K562 (cell line): ENCODE results near the gene PCID2. TPM values are rescaled to one million over a fixed set of nuclear protein-coding genes. Genes with fewer than 3 reads are reported as not detected.
A peak's percentile ranks its signal among the peaks of the same experiment; 100 is the strongest.

Experiments
- ATAC-seq: fragments of 200-7000 bp; cut with Tn5 transposase; 3 replicates; pipeline ENCODE4 v1.9.1; 2020; ENCODE audit warnings: moderate library complexity
- Bru-seq: library from RNA; stranded (reverse); fragments of 400-500 nt; gene quantifications from one replicate; lab custom pipeline; 2021; lab: Mats Ljungman, UMichigan
- BruChase-seq, 2 experiments: library from RNA; stranded (reverse); fragments of 400-500 nt; gene quantifications; one replicate each; lab custom pipeline; 2021; lab: Mats Ljungman, UMichigan
- BruUV-seq: library from RNA; stranded (reverse); fragments of 400-500 nt; replicated peaks from 2 replicates; lab custom pipeline; 2021; lab: Mats Ljungman, UMichigan
- CTCF ChIA-PET: fragments of 300-600 bp; formaldehyde crosslinking; extraction: SDS; loops from one replicate; lab custom pipeline; 2021; ENCODE audit warnings: low intra/inter-chr PET ratio; lab: Yijun Ruan, JAX
- POLR2A ChIA-PET: fragments of 300-600, 350-650 bp; sonication (Branson Sonifier 250); formaldehyde crosslinking; extraction: SDS; loops from one replicate; lab custom pipeline; 2021; ENCODE audit warnings: antibody characterized with exemption, inconsistent platforms; lab: Yijun Ruan, JAX
- DNase-seq, 4 experiments: peaks; one replicate each; pipeline versions ENCODE4 v3.0.0 to v3.0.0-alpha.2; 2011 to 2018; ENCODE audit warnings: low spot score in 3 of 4, mixed read lengths in 3 of 4; ENCODE audit errors: extremely low read depth in 1 of 4
- FAIRE-seq: peaks from 2 replicates; lab custom pipeline; 2011; peaks lifted over from hg19 to GRCh38; lab: Jason Lieb, UNC
- H2AFZ ChIP-seq: 2 replicates; pipeline ENCODE4 v1.6.0; 2011; ENCODE audit warnings: low read depth, low read length, control low read depth, inconsistent platforms
- H3K27ac ChIP-seq: fragments of 200-600 bp; 3 replicates; pipeline ENCODE4 v1.8.0; 2011; ENCODE audit warnings: low read depth, mild to moderate bottlenecking, control low read depth, inconsistent platforms, low read length, moderate library complexity, mixed read lengths; ENCODE audit errors: extremely low read depth
- H3K27me3 ChIP-seq, 2 experiments: fragments of 300-600 bp in 1 of 2; 2 replicates in 1 of 2; 3 replicates in 1 of 2; pipeline versions ENCODE4 v1.6.0 to v1.8.0; 2011; ENCODE audit warnings: inconsistent platforms in 2 of 2, low read length in 2 of 2, mild to moderate bottlenecking in 1 of 2, mixed read lengths in 1 of 2, moderate library complexity in 1 of 2; ENCODE audit not compliant: control insufficient read depth in 2 of 2, insufficient read depth in 2 of 2
- H3K36me3 ChIP-seq: fragments of 300-600 bp; 3 replicates; pipeline ENCODE4 v1.8.0; 2011; ENCODE audit warnings: mild to moderate bottlenecking, low read length, inconsistent platforms; ENCODE audit not compliant: control insufficient read depth, insufficient read depth
- H3K4me1 ChIP-seq, 2 experiments: fragments of 200-600 bp in 1 of 2; replicated peaks in 1 of 2; 2 replicates in 1 of 2; 3 replicates in 1 of 2; pipeline versions ENCODE4 v1.5.1 to v1.8.0; 2011; ENCODE audit warnings: inconsistent platforms in 2 of 2, low read length in 2 of 2, mild to moderate bottlenecking in 1 of 2, mixed read lengths in 1 of 2, moderate library complexity in 1 of 2; ENCODE audit not compliant: control insufficient read depth in 2 of 2, insufficient read depth in 2 of 2
- H3K4me2 ChIP-seq: 2 replicates; pipeline ENCODE4 v1.6.1; 2011; ENCODE audit warnings: low read length, control low read depth, inconsistent platforms, mixed read lengths; ENCODE audit not compliant: insufficient read depth
- H3K4me3 ChIP-seq: fragments of 200-600 bp; sonication (generic), shearing (Covaris generic); 2 replicates; pipeline ENCODE4 v1.5.1; 2016; ENCODE audit warnings: control low read depth, inconsistent platforms
- H3K79me2 ChIP-seq: fragments of 200-600 bp; 3 replicates; pipeline ENCODE4 v1.8.0; 2011; ENCODE audit warnings: low read length, inconsistent platforms; ENCODE audit not compliant: control insufficient read depth, insufficient read depth
- H3K9ac ChIP-seq, 2 experiments: 2 replicates each; pipeline versions ENCODE4 v1.6.0 to v1.6.1; 2011; ENCODE audit warnings: low read depth in 2 of 2, low read length in 2 of 2, control low read depth in 1 of 2, inconsistent platforms in 1 of 2, mild to moderate bottlenecking in 1 of 2, mixed read lengths in 1 of 2; ENCODE audit not compliant: insufficient read depth in 1 of 2
- H3K9me1 ChIP-seq: one replicate; pipeline ENCODE4 v1.6.0; 2011; ENCODE audit warnings: inconsistent platforms, mild to moderate bottlenecking, low read length, moderate library complexity; ENCODE audit not compliant: control insufficient read depth, insufficient read depth
- H3K9me3 ChIP-seq: replicated peaks from 2 replicates; pipeline ENCODE4 v1.5.1; 2011; ENCODE audit warnings: low read depth, low read length, inconsistent platforms; ENCODE audit not compliant: control insufficient read depth, insufficient read depth
- H4K20me1 ChIP-seq: replicated peaks from 2 replicates; pipeline ENCODE4 v1.6.1; 2011; ENCODE audit warnings: low read length, inconsistent platforms, mixed read lengths; ENCODE audit not compliant: control insufficient read depth, insufficient read depth
- COPS2 ChIP-seq: fragments of 450-650 bp; conservative IDR thresholded peaks from 2 replicates; pipeline ENCODE4 v1.6.1; 2016; ENCODE audit warnings: mild to moderate bottlenecking, moderate library complexity
- E2F8 ChIP-seq: fragments of 450-650 bp; IDR thresholded peaks from 2 replicates; pipeline ENCODE4 v1.7.1; 2018; ENCODE audit warnings: mild to moderate bottlenecking, low read depth; ENCODE audit not compliant: partially characterized antibody
- HOXB6 ChIP-seq: fragments of 250-450 bp; sonication (Bioruptor Pico); IDR thresholded peaks from 2 replicates; pipeline ENCODE4 v1.5.1; 2022; ENCODE audit warnings: mild to moderate bottlenecking, borderline replicate concordance
- SMARCA4 ChIP-seq: fragments of 450-650 bp; IDR thresholded peaks from 2 replicates; pipeline ENCODE4 v1.6.1; 2016
- SMARCB1 ChIP-seq: IDR thresholded peaks from 2 replicates; pipeline ENCODE4 v1.6.1; 2011; ENCODE audit warnings: improper control_type of control experiment, low read depth; ENCODE audit not compliant: insufficient read length
- ZBTB11 ChIP-seq, 3 experiments: fragments of 200-800 bp in 1 of 3; fragments of 250-450 bp in 1 of 3; fragments of 450-650 bp in 1 of 3; sonication (Bioruptor Pico) in 1 of 3; sonication (Bioruptor generic) in 1 of 3; formaldehyde crosslinking in 1 of 3; IDR thresholded peaks; 2 replicates each; pipeline versions ENCODE4 v1.6.1 to v1.8.0; 2016 to 2022; ENCODE audit warnings: mild to moderate bottlenecking in 2 of 3, missing genetic modification characterization in 2 of 3, missing compliant biosample characterization in 1 of 3, moderate library complexity in 1 of 3
- ZNF41 ChIP-seq: fragments of 250-450 bp; sonication (Bioruptor Pico); conservative IDR thresholded peaks from 2 replicates; pipeline ENCODE4 v1.4.0; 2020; ENCODE audit warnings: mild to moderate bottlenecking
- WGBS: fragments of 100-300 bp; shearing (Covaris generic); methylation state at CpG from one replicate; pipeline ENCODE4 v1.1.6; 2016; ENCODE audit warnings: low coverage, mixed read lengths; ENCODE audit not compliant: insufficient coverage; ENCODE audit errors: missing lambda C conversion rate; 5-methylcytosine and 5-hydroxymethylcytosine counted together
- in situ Hi-C: fragments of 300-500 bp; cut with MboI; formaldehyde crosslinking; loops from 4 replicates; pipeline ENCODE4 v1.15.0; 2018; ENCODE audit warnings: inconsistent platforms, mixed read lengths
- intact Hi-C: fragments of 100-400 bp; cut with micrococcal nuclease; formaldehyde crosslinking; loops from 2 replicates; pipeline ENCODE4 v1.14.2; 2022
- long read RNA-seq, 3 experiments: library from polyadenylated mRNA in 2 of 3; library from RNA in 1 of 3; unstranded in 2 of 3; stranded (forward) in 1 of 3; transcript quantifications; one replicate each; pipeline ENCODE4 v2.0.0, GENCODE V29; 2019 to 2022
- polyA minus RNA-seq, 3 experiments: library from RNA; depleted of rRNA, polyadenylated mRNA; stranded (reverse); fragments of >200 nt; gene quantifications; 2 replicates each; pipeline ENCODE4 v1.2.3, GENCODE V29; 2011
- polyA plus RNA-seq, 8 experiments: library from polyadenylated mRNA; depleted of rRNA in 4 of 8; stranded (reverse) in 5 of 8; unstranded in 3 of 8; fragments of >200 nt; fragmentation: Nextera tagmentation in 2 of 8; fragmentation: Illumina TruSeq in 1 of 8; extraction: Ambion mirVana in 2 of 8; extraction: Trizol in 1 of 8; gene quantifications; 2 replicates each; pipeline versions ENCODE4 v1.2.1 to v1.2.3, GENCODE V29; 2011 to 2014; ENCODE audit warnings: inconsistent platforms in 1 of 8, missing spikeins in 1 of 8
- total RNA-seq, 7 experiments: library from RNA; depleted of rRNA in 6 of 7; stranded (reverse); fragments of >200 nt in 6 of 7; fragmentation: Illumina TruSeq in 2 of 7; extraction: Trizol in 2 of 7; gene quantifications; 2 replicates each; pipeline versions ENCODE4 v1.2.1 to v1.2.3, GENCODE V29; 2011 to 2021; ENCODE audit warnings: low replicate concordance in 1 of 7

Gene PCID2
- total RNA-seq (2011; cell fraction: chromatin; rRNA removed; ENCODE audit: low replicate concordance) = 154 and 191 TPM in 2 replicates
- total RNA-seq (2011; cell fraction: nucleolus; rRNA removed) = 77.9 and 86.1 TPM in 2 replicates
- 112 and 117 TPM in 2 replicates for total RNA-seq (2011; cell fraction: nucleoplasm; rRNA removed)
- 39.6 and 45.0 TPM in 2 replicates for total RNA-seq (2014; rRNA removed)
- total RNA-seq (2014; rRNA removed; fragmentation: Illumina TruSeq; extraction: Trizol) = 59.6 and 60.7 TPM in 2 replicates
- 44.0 and 46.0 TPM in 2 replicates for total RNA-seq (2015; rRNA removed; fragmentation: Illumina TruSeq; extraction: Trizol)
- 44.0 and 47.8 TPM in 2 replicates for total RNA-seq (2021)
- 103 and 117 TPM in 2 replicates for polyA plus RNA-seq (2011; rRNA removed)
- polyA plus RNA-seq (2011; cell fraction: cytosol; rRNA removed) = 36.6 and 57.4 TPM in 2 replicates
- 134 and 157 TPM in 2 replicates for polyA plus RNA-seq (2011; cell fraction: nucleus; rRNA removed)
- 36.5 and 36.6 TPM in 2 replicates for polyA plus RNA-seq (2012)
- 48.1 and 49.5 TPM in 2 replicates for polyA plus RNA-seq (2014; fragmentation: Illumina TruSeq; extraction: Trizol)
- polyA plus RNA-seq (2014; fragmentation: Nextera tagmentation; extraction: Ambion mirVana) = 10 to 100 TPM; 67.8 to 87.4 TPM
- polyA plus RNA-seq (2014; rRNA removed) = 60.8 and 61.7 TPM in 2 replicates
- polyA minus RNA-seq (2011; rRNA and poly(A)+ RNA removed) = 77.6 and 85.6 TPM in 2 replicates
- polyA minus RNA-seq (2011; cell fraction: cytosol; rRNA and poly(A)+ RNA removed) = 29.1 and 34.3 TPM in 2 replicates
- 61.9 and 99.0 TPM in 2 replicates for polyA minus RNA-seq (2011; cell fraction: nucleus; rRNA and poly(A)+ RNA removed)
- Bru-seq, nascent RNA = percentile 87 among the genes with signal in this experiment
- BruChase-seq, experiment 1, labeled RNA remaining after a 2-hour chase = percentile 92 among the genes with signal in this experiment
- BruChase-seq, experiment 2, labeled RNA remaining after a 6-hour chase = percentile 93 among the genes with signal in this experiment
- long read RNA-seq, experiment 1, full-length matches to known transcripts = 131 of 165 reads
- long read RNA-seq, experiment 1, partial matches to known transcripts = 10 of 165 reads
- long read RNA-seq, experiment 1, other reads (novel, unspliced or antisense) = 24 of 165 reads
- long read RNA-seq, experiment 2, partial matches to known transcripts = 2 of 15 reads
- long read RNA-seq, experiment 2, other reads (novel, unspliced or antisense) = 12 of 15 reads
- long read RNA-seq, experiment 3, transcript PCID2-205 (15 exons, 1,654 nt) = minor isoform, 12 of 84 reads
- long read RNA-seq, experiment 3, transcript PCID2-202 (14 exons, 1,898 nt) = major isoform, 36 of 84 reads
- long read RNA-seq, experiment 3, transcript PCID2-206 (15 exons, 1,671 nt) = minor isoform, 12 of 84 reads
- long read RNA-seq, experiment 3, partial matches to known transcripts = 3 of 84 reads
- long read RNA-seq, experiment 3, other reads (novel, unspliced or antisense) = 21 of 84 reads

GRCh38 chr13:113208421-113209335 lies at the start of gene PCID2:
Gene PCID2, minus strand, starts transcription at chr13:113208669. Its CDS starts 35 bp downstream, at chr13:113208634.
- in situ Hi-C loops = no loop called here
- FAIRE-seq (peak; percentile 67), DNase-seq (peak; percentile 73 to 90 (median 80)), ATAC-seq (peak; percentile 79)
- BruUV-seq = no TSS peak
- Histone ChIP-seq H3K9me3 (no peaks in the 10 kb centered on the region), H2AFZ (peak within 1 kb of the TSS; percentile 89), H3K79me2 (peaks cover 97% of the 10 kb centered on the region), H3K36me3 (peaks cover 67% of the 10 kb centered on the region), H3K27me3 (no peaks in the 10 kb centered on the region), H3K4me2 (peak within 1 kb of the TSS; percentile 98), H3K27ac (peak within 1 kb of the TSS; percentile 98), H3K9me1 (peaks cover 5% of the 10 kb centered on the region), H4K20me1 (peaks cover 12% of the 10 kb centered on the region; the same call in 1 of the 2 replicates), H3K9ac (peak within 1 kb of the TSS; percentile 98 to 99), H3K4me3 (peak within 1 kb of the TSS; percentile 95), H3K4me1 (peaks cover 26 to 29% of the 10 kb centered on the region in 2 experiments; a peak in 4 of 5 replicates)
- ChIA-PET POLR2A (interaction anchor here (0.6 to 1.7 kb wide), 9 partner anchors 10 to 1038 kb away, joined by 3 to 11 read pairs (median 3); no protein-coding TSS in a partner anchor), CTCF (no interaction called here)
- intact Hi-C loops = loop anchor here (1.0 to 10.0 kb wide), 2 partner anchors 12 to 186 kb away; no protein-coding TSS in a partner anchor
- 0% methylated on average over 21 of the region's 103 CpGs for WGBS
- TF ChIP-seq E2F8 = peak; percentile 75
- TF ChIP-seq ZNF41 (CRISPR knock-in tag) = no peak
- TF ChIP-seq SMARCA4 = no peak
- no peak for TF ChIP-seq HOXB6 (CRISPR knock-in tag)
- TF ChIP-seq ZBTB11 (CRISPR knock-in tag; IDR thresholded peaks at IDR 0.05) = peak; percentile 97 to 100 (median 99)
- no peak for TF ChIP-seq SMARCB1
- no peak for TF ChIP-seq COPS2
